HEK293T (cell line): ENCODE results near the gene LRRC3C.

Experiments used
- ARNT ChIP-seq: fragments of 450-650 bp; IDR thresholded peaks from 2 replicates; pipeline ENCODE4 v1.6.1; 2017; ENCODE audit warnings: mild to moderate bottlenecking
- BHLHE40 ChIP-seq: fragments of 450-650 bp; IDR thresholded peaks from 2 replicates; pipeline ENCODE4 v1.6.1; 2016; ENCODE audit warnings: mild to moderate bottlenecking, moderate library complexity, borderline replicate concordance
- ELF4 ChIP-seq: fragments of 450-650 bp; IDR thresholded peaks from 2 replicates; pipeline ENCODE4 v1.6.1; 2017; ENCODE audit warnings: antibody characterized with exemption
- FOXK2 ChIP-seq: fragments of 450-650 bp; IDR thresholded peaks from 2 replicates; pipeline ENCODE4 v1.6.1; 2016; ENCODE audit warnings: mild to moderate bottlenecking
- FOXM1 ChIP-seq: fragments of 450-650 bp; IDR thresholded peaks from 2 replicates; pipeline ENCODE4 v1.6.1; 2017; ENCODE audit warnings: mild to moderate bottlenecking, borderline replicate concordance
- LEF1 ChIP-seq: fragments of 450-650 bp; IDR thresholded peaks from 2 replicates; pipeline ENCODE4 v1.6.1; 2017; ENCODE audit warnings: mild to moderate bottlenecking, borderline replicate concordance
- SUZ12 ChIP-seq: fragments of 450-650 bp; IDR thresholded peaks from 2 replicates; pipeline ENCODE4 v1.6.1; 2016; ENCODE audit warnings: mild to moderate bottlenecking
- TF ChIP-seq, protein P1 (sequence below): fragments of 450-650 bp; IDR thresholded peaks from 2 replicates; pipeline ENCODE4 v1.6.1; 2016

DNA sequence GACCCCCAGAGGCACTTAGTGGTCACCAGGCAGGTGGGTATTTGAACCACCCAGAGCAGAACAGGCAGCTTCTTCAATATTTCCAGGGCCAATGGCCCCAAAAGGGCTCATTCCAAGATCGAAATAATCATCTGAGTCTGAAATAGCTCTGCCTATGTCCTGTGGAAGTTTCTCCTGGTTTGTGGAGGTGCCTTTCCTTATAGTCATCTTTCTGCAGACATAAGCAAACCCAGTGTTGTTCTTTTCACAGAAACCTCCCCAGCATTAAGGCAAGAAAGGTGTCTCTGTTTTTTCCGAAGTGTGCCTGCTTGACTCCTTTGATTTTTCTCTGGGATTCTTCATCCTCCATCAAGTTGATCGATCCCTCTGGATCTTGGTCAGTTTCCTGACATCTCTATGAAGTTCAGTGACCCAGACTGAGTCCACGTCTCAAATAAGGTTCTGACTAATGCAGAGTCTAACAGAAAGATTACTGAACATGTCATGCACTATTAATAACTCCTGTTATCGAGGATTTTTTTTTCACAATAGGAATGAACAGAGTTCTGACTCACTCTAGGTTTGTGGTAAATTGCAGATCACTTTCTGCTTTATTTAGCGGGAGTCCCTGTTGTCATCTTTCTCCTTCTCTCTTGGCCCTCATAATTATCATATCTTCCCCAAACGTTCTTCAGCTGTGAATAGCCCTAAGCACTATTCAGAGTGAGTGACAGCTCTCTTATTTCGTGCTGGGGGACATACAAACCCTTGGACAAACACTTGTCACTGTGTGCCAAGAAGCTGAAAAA lies 1.5 kb downstream of the LRRC3C start:
- TF ChIP-seq, protein P1, sequence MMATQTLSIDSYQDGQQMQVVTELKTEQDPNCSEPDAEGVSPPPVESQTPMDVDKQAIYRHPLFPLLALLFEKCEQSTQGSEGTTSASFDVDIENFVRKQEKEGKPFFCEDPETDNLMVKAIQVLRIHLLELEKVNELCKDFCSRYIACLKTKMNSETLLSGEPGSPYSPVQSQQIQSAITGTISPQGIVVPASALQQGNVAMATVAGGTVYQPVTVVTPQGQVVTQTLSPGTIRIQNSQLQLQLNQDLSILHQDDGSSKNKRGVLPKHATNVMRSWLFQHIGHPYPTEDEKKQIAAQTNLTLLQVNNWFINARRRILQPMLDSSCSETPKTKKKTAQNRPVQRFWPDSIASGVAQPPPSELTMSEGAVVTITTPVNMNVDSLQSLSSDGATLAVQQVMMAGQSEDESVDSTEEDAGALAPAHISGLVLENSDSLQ, result peak; percentile 66
- TF ChIP-seq ARNT (no peak), ELF4 (no peak), FOXK2 (no peak), LEF1 (no peak), BHLHE40 (no peak), FOXM1 (no peak), SUZ12 (no peak)
